ENCODE data around the gene NIPAL3.

Gene NIPAL3

GRCh38 chr1:24415334-24415909 lies at the start of gene NIPAL3:
TSS of gene NIPAL3 (plus strand) at chr1:24415802. CDS start at chr1:24419548, 3,746 bp downstream.
- Mint-ChIP-seq H3K36me3 (ENCODE audit: low read depth) (peaks cover 4% of the 10 kb centered on the region), H3K27ac (peak within 1 kb of the TSS; percentile 1 to 58 (median 39)), H3K4me1 (peaks cover 25% of the 10 kb centered on the region), H3K4me3 (peak within 1 kb of the TSS; percentile 90 to 93 (median 91)), H3K9me3 (no peaks in the 10 kb centered on the region), H3K27me3 (ENCODE audit: low read depth) (peaks cover 4% of the 10 kb centered on the region)
- TF ChIP-seq CTCF (IDR thresholded peaks at IDR 0.05; ENCODE audit: unreplicated experiment in 3 of 3): peak; percentile 80 to 86 (median 85)

GRCh38 chr1:24366707-24367106 lies 48.9 kb upstream of the NIPAL3 start:
- H3K4me1 Mint-ChIP-seq: peaks cover 37% of the 10 kb centered on the region
- H3K27ac Mint-ChIP-seq: no peak overlapping the region
- no peaks in the 10 kb centered on the region for H3K9me3 Mint-ChIP-seq
- H3K36me3 Mint-ChIP-seq (ENCODE audit: low read depth): no peaks in the 10 kb centered on the region
- H3K4me3 Mint-ChIP-seq: no peak overlapping the region
- H3K27me3 Mint-ChIP-seq (ENCODE audit: low read depth): peaks cover 44% of the 10 kb centered on the region
- TF ChIP-seq CTCF (IDR thresholded peaks at IDR 0.05; ENCODE audit: unreplicated experiment in 3 of 3): no peak

- Mint-ChIP-seq H3K36me3 (ENCODE audit: low read depth) (no peaks in the 10 kb centered on the region), H3K4me1 (peaks cover 24% of the 10 kb centered on the region), H3K4me3 (no peak overlapping the region), H3K9me3 (no peaks in the 10 kb centered on the region), H3K27ac (no peak overlapping the region), H3K27me3 (ENCODE audit: low read depth) (peaks cover 27% of the 10 kb centered on the region)
- TF ChIP-seq CTCF (IDR thresholded peaks at IDR 0.05; ENCODE audit: unreplicated experiment in 3 of 3): no peak
These were observed 46.4 kb upstream of the NIPAL3 start for GRCh38 chr1:24369199-24369598.

- H3K27me3 Mint-ChIP-seq (ENCODE audit: low read depth): peaks cover 21% of the 10 kb centered on the region
- no peak overlapping the region for H3K4me3 Mint-ChIP-seq
- H3K27ac Mint-ChIP-seq: no peak overlapping the region
- no peaks in the 10 kb centered on the region for H3K36me3 Mint-ChIP-seq (ENCODE audit: low read depth)
- no peak for TF ChIP-seq CTCF (IDR thresholded peaks at IDR 0.05; ENCODE audit: unreplicated experiment in 3 of 3)
- no peaks in the 10 kb centered on the region for H3K9me3 Mint-ChIP-seq
- peaks cover 18% of the 10 kb centered on the region for H3K4me1 Mint-ChIP-seq
These were observed 45.8 kb upstream of the NIPAL3 start for GRCh38 chr1:24369801-24370200.

GRCh38 chr1:24373044-24373443 lies 42.6 kb upstream of the NIPAL3 start:
- TF ChIP-seq CTCF (IDR thresholded peaks at IDR 0.05; ENCODE audit: unreplicated experiment in 3 of 3): no peak
- Mint-ChIP-seq H3K9me3 (no peaks in the 10 kb centered on the region), H3K27me3 (ENCODE audit: low read depth) (peaks cover 17% of the 10 kb centered on the region), H3K4me3 (no peak overlapping the region), H3K27ac (no peak overlapping the region), H3K36me3 (ENCODE audit: low read depth) (no peaks in the 10 kb centered on the region), H3K4me1 (no peaks in the 10 kb centered on the region)

GRCh38 chr1:24373710-24374109 lies 41.9 kb upstream of the NIPAL3 start:
- Mint-ChIP-seq H3K4me3 (no peak overlapping the region), H3K27me3 (ENCODE audit: low read depth) (peaks cover 17% of the 10 kb centered on the region), H3K9me3 (no peaks in the 10 kb centered on the region), H3K4me1 (no peaks in the 10 kb centered on the region), H3K27ac (no peak overlapping the region), H3K36me3 (ENCODE audit: low read depth) (peaks cover under 1% of the 10 kb centered on the region)
- no peak for TF ChIP-seq CTCF (IDR thresholded peaks at IDR 0.05; ENCODE audit: unreplicated experiment in 3 of 3)

All from nephron (organoid).